ENCODE results near the gene SNRNP200.
A peak's percentile ranks its signal among the peaks of the same experiment; 100 is the strongest.
"Not testable (repeated sequence)": the region's sequence is repeated elsewhere in the genome, so short reads cannot be mapped to it uniquely, and the experiment has no call there.

SNRNP200 gene

DNA sequence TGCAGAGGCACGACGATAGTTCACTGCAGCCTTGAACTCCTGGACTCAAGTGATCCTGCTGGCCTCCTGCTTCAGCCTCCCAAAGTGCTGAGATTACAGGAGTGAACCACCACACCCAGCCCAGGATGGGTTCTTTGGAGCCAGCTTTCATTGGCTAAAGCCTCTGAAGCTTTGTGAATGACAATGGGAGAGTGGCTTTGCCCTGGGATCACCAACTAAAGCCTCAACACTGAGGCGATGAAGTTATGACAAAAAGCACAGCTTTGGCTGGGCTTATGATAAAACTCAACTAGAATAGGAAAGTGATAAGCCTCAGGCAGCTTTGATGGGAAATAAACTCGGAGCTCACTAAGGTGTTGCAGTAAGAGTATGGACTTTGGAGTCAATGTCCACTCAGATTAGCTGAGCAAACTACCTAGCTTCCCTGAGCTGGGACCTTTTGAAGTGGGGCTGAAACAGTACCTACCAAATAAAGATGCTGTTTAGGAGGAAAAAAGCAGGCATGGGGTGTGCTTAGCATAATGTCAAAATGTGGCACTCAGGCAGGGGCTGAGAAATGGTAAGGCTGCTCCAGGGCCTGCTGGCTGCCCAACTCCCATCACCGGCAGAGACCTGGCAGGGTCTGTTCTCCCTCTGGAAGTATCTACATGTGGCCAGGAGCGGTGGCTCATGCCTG lies 43.9 kb downstream of the SNRNP200 start:
- H3K27me3 ChIP-seq (ENCODE audit: control insufficient read depth, insufficient read depth, low read length) = no peaks in the 10 kb centered on the region
- H3K36me3 ChIP-seq (ENCODE audit: control insufficient read depth, insufficient read depth, low read length) = peaks cover 8% of the 10 kb centered on the region
- H3K4me3 ChIP-seq (ENCODE audit: low read depth, low read length) = no peak overlapping the region
- H3K4me1 ChIP-seq (ENCODE audit: control insufficient read depth, insufficient read depth, low read length) = peaks cover 23% of the 10 kb centered on the region
- peak overlapping the region; percentile 81 for H3K27ac ChIP-seq (ENCODE audit: low read depth, low read length)
- no peak overlapping the region for H3K9ac ChIP-seq (ENCODE audit: low read depth, low read length)
- H3K9me3 ChIP-seq (ENCODE audit: control insufficient read depth, insufficient read depth, low read length) = no peaks in the 10 kb centered on the region

DNA sequence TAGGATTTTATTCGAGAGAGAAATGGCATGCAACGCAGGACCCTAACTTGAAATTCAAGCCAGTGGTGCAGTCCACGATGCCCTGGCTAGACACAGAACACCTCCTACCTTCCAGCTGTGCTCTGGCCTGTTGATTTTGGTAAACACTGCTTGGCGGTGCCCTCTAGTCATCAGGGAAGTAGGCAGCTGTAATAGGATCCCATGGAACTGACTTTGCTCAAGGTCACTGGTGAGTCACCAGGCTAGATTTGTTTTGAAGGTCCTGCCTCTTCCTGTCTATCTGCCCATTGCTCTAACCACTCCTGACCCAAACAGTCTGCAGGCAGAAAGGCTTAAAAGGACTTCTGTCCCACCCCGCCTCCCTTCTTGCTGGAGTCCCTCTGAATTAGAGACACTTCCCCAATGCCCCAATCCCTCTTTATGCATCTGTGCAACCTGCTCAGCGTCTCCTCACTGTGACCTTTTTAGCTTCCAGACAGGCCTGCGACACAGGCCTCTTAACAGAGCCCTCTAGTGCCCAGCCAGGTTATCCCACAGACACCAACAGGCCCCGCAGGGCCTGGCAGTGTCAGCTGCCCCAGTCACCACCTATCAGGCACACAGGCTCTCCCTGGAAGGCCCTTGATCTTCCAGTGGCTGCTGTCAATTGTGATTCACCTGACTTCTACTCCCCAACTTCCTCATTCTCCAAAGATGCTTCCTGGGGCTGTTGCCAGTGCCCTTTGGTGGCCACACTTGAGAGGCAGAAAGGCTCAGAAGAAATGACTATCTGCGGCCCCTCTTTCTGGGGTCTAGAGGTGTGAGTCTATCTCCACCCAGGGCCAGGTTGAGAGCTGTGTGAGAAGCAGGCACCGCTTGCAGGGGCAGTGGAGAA lies 44.7 kb downstream of the SNRNP200 start:
- H3K27ac ChIP-seq (ENCODE audit: low read depth, low read length) = peak overlapping the region; percentile 81
- H3K9me3 ChIP-seq (ENCODE audit: control insufficient read depth, insufficient read depth, low read length) = no peaks in the 10 kb centered on the region
- H3K36me3 ChIP-seq (ENCODE audit: control insufficient read depth, insufficient read depth, low read length) = peaks cover 9% of the 10 kb centered on the region
- H3K27me3 ChIP-seq (ENCODE audit: control insufficient read depth, insufficient read depth, low read length) = no peaks in the 10 kb centered on the region
- no peak overlapping the region for H3K4me3 ChIP-seq (ENCODE audit: low read depth, low read length)
- peaks cover 23% of the 10 kb centered on the region for H3K4me1 ChIP-seq (ENCODE audit: control insufficient read depth, insufficient read depth, low read length)
- H3K9ac ChIP-seq (ENCODE audit: low read depth, low read length) = no peak overlapping the region

DNA sequence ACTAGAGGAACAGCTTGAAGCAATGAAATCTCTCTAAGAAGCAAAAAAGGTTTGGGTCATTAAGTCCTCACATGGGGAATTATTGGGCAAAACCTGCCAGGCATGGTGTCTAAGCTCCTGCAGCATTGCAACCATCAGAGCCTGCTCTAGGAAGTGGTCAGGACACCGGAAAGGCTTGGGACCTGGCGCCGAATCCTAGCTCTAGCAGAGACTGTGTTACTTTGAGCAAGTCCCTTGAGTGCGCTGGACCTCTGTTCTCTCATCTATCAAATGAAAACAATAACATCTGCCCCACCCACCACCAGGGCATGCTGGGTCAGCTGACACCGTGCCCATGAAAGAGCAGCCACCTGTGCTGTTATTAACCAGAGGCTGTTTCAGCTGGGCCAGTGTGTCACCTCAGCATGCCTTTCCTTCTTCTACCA lies 45.8 kb downstream of the SNRNP200 start:
- Histone ChIP-seq H3K4me1 (ENCODE audit: control insufficient read depth, insufficient read depth, low read length) (peaks cover 20% of the 10 kb centered on the region), H3K4me3 (ENCODE audit: low read depth, low read length) (no peak overlapping the region), H3K9me3 (ENCODE audit: control insufficient read depth, insufficient read depth, low read length) (no peaks in the 10 kb centered on the region), H3K36me3 (ENCODE audit: control insufficient read depth, insufficient read depth, low read length) (peaks cover 20% of the 10 kb centered on the region), H3K27ac (ENCODE audit: low read depth, low read length) (no peak overlapping the region), H3K9ac (ENCODE audit: low read depth, low read length) (no peak overlapping the region), H3K27me3 (ENCODE audit: control insufficient read depth, insufficient read depth, low read length) (no peaks in the 10 kb centered on the region)

DNA sequence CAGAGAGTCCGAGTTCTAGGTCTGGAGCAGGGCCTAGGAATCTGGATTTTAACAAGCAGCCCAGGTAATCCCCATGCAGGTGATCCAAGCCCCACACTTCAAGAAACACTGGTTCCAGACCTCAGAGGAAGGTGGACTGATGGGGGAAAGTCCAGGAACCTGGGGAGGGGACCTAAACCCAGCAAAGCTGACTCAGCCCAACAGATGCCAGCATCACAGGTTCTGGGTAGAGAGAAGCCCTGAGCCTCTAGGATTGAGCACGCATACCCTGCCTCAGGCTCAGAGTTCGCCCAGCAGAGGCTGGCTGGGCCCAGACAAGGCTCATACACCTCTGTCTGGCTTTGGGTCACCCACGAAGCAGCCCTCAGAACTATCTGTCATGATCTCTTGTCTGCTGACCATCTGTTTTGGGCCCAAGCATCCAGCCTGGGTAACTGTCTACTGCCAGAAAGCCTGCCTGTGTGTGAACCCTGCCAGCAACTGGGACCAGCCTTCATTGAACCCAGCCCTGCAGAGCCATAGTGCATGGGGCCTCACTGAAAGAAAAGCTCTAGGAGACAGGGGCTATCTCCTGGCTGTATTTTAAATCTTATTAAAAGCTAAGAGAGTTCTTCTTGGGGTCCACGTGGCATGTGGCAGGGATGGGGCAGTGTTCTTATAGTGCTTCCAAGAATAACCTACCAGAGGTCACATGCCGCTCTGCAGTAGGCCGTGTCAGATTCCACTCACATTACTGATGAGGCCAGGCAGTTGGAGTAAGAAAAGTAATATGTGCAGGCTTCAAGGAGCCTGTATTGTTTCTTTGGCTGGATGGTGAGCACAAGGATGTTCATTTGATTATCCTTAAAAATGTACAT lies 47.0 kb downstream of the SNRNP200 start:
- no peak overlapping the region for H3K9ac ChIP-seq (ENCODE audit: low read depth, low read length)
- no peaks in the 10 kb centered on the region for H3K9me3 ChIP-seq (ENCODE audit: control insufficient read depth, insufficient read depth, low read length)
- no peak overlapping the region for H3K27ac ChIP-seq (ENCODE audit: low read depth, low read length)
- H3K4me1 ChIP-seq (ENCODE audit: control insufficient read depth, insufficient read depth, low read length) = peaks cover 17% of the 10 kb centered on the region
- H3K36me3 ChIP-seq (ENCODE audit: control insufficient read depth, insufficient read depth, low read length) = peaks cover 24% of the 10 kb centered on the region
- no peak overlapping the region for H3K4me3 ChIP-seq (ENCODE audit: low read depth, low read length)
- H3K27me3 ChIP-seq (ENCODE audit: control insufficient read depth, insufficient read depth, low read length) = no peaks in the 10 kb centered on the region

DNA sequence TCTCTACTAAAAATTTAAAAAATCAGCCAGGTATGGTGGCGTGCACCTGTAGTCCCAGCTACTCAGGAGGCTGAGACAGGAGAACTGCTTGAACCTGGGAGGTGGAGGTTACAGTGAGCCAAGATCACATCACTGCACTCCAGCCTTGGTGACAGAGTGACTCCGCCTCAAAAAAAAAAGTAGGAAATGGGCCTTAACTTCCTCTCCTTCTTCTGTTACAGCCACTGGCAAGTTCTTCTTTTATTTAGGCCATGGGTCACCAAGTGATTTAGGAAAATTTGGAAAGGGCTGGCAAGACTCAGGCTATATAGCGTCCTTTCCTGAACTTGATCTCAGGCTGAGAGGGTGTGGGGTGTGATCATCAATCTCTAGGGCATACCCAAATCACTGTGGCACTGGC lies 47.6 kb downstream of the SNRNP200 start:
- not testable (repeated sequence) for H3K9ac ChIP-seq (ENCODE audit: low read depth, low read length); H3K4me3 ChIP-seq (ENCODE audit: low read depth, low read length); H3K27me3 ChIP-seq (ENCODE audit: control insufficient read depth, insufficient read depth, low read length); H3K9me3 ChIP-seq (ENCODE audit: control insufficient read depth, insufficient read depth, low read length); H3K27ac ChIP-seq (ENCODE audit: low read depth, low read length)
- H3K36me3 ChIP-seq (ENCODE audit: control insufficient read depth, insufficient read depth, low read length) = peaks cover 30% of the 10 kb centered on the region
- H3K4me1 ChIP-seq (ENCODE audit: control insufficient read depth, insufficient read depth, low read length) = peaks cover 17% of the 10 kb centered on the region

DNA sequence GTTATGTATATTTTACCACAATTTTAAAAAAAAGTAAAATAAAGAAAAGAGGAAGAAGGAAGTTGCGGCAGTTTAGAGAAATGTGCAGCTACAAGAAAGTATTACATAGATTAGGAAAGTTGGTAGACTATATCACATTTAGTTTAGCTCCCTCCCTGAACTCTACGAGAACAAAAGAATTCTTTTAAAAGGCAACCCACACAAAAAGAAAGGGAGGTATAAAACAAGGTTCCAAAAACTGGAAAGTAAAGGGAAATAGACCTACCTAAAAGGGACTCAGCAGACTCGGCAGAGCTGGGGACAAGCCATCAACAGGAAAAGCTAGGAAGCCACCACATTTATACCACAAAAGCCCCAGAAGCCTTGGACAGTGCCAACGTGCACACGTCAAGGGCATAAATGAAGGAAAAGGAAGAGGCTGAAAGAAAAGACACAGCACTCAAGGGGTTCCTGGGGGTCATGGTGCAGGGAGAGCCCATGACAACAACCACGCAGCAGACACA lies 48.7 kb downstream of the SNRNP200 start:
- peaks cover 40% of the 10 kb centered on the region for H3K36me3 ChIP-seq (ENCODE audit: control insufficient read depth, insufficient read depth, low read length)
- H3K9me3 ChIP-seq (ENCODE audit: control insufficient read depth, insufficient read depth, low read length) = no peaks in the 10 kb centered on the region
- peaks cover 17% of the 10 kb centered on the region for H3K4me1 ChIP-seq (ENCODE audit: control insufficient read depth, insufficient read depth, low read length)
- no peak overlapping the region for H3K9ac ChIP-seq (ENCODE audit: low read depth, low read length)
- no peak overlapping the region for H3K4me3 ChIP-seq (ENCODE audit: low read depth, low read length)
- H3K27ac ChIP-seq (ENCODE audit: low read depth, low read length) = no peak overlapping the region
- no peaks in the 10 kb centered on the region for H3K27me3 ChIP-seq (ENCODE audit: control insufficient read depth, insufficient read depth, low read length)

DNA sequence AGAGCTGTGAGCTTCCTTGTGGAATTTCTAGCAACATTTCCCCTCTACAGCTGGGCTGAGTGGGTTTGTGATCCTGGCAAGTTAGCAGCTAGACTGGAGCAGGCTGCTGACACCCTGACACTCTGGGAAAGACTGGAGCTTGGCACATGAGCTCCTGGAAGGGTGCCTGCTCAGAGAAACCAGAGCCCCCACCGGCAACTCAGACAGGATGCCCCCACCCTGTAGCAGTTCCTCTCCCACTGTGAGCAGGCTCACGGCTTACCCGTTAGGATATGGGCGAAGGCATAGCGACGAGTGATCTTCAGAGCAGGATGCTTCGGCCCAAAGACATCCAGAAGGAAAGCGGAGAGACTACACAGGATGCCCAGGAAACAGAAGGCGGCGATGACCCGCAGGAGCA lies 50.8 kb downstream of the SNRNP200 start:
- no peaks in the 10 kb centered on the region for H3K4me1 ChIP-seq (ENCODE audit: control insufficient read depth, insufficient read depth, low read length)
- H3K4me3 ChIP-seq (ENCODE audit: low read depth, low read length) = no peak overlapping the region
- peaks cover 42% of the 10 kb centered on the region for H3K36me3 ChIP-seq (ENCODE audit: control insufficient read depth, insufficient read depth, low read length)
- H3K27ac ChIP-seq (ENCODE audit: low read depth, low read length) = no peak overlapping the region
- no peaks in the 10 kb centered on the region for H3K27me3 ChIP-seq (ENCODE audit: control insufficient read depth, insufficient read depth, low read length)
- no peaks in the 10 kb centered on the region for H3K9me3 ChIP-seq (ENCODE audit: control insufficient read depth, insufficient read depth, low read length)
- no peak overlapping the region for H3K9ac ChIP-seq (ENCODE audit: low read depth, low read length)

DNA sequence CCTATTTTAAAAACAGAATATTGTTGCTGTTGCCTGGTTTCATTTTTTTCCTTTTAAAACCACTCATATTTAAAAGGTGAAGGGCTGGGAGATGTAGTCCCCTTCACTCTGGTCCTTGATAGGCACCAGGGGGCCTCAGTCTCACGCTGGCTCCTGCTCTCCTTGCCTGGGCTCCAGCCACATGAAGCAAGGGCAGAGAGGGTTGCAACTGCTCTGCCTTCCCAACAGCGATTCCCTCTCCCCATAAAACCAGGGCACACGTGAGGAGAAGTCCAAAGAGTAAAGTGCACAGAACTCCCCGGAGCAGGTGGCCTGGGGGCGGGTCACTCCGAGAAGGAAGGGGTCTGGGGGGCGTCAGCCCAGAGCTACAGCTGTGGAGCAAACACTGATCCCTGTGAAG lies 52.3 kb downstream of the SNRNP200 start:
- H3K9ac ChIP-seq (ENCODE audit: low read depth, low read length) = no peak overlapping the region
- H3K9me3 ChIP-seq (ENCODE audit: control insufficient read depth, insufficient read depth, low read length) = no peaks in the 10 kb centered on the region
- H3K4me1 ChIP-seq (ENCODE audit: control insufficient read depth, insufficient read depth, low read length) = no peaks in the 10 kb centered on the region
- H3K36me3 ChIP-seq (ENCODE audit: control insufficient read depth, insufficient read depth, low read length) = peaks cover 42% of the 10 kb centered on the region
- no peak overlapping the region for H3K27ac ChIP-seq (ENCODE audit: low read depth, low read length)
- no peak overlapping the region for H3K4me3 ChIP-seq (ENCODE audit: low read depth, low read length)
- H3K27me3 ChIP-seq (ENCODE audit: control insufficient read depth, insufficient read depth, low read length) = no peaks in the 10 kb centered on the region

DNA sequence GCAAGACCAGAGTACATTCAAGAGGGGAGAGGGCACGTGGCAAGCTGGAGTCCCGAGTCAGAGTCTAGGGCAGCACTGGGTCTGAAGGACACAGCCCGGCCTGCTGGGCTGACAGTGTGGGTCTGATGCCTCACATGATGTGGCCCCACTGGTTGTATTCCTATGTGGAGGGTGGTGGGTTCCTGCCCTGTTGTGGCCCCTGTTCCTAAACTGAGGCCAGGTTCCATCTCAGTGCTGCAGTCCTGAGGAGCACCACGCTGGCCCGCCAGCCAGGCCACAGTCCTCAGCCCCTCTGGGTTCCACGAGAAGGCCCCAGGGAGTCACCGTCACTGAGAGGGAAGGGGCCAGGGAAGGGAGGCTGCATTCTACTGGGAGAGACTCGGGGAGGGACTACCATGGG lies 52.8 kb downstream of the SNRNP200 start:
- H3K27me3 ChIP-seq (ENCODE audit: control insufficient read depth, insufficient read depth, low read length) = no peaks in the 10 kb centered on the region
- H3K9ac ChIP-seq (ENCODE audit: low read depth, low read length) = no peak overlapping the region
- no peak overlapping the region for H3K27ac ChIP-seq (ENCODE audit: low read depth, low read length)
- H3K4me3 ChIP-seq (ENCODE audit: low read depth, low read length) = no peak overlapping the region
- H3K9me3 ChIP-seq (ENCODE audit: control insufficient read depth, insufficient read depth, low read length) = no peaks in the 10 kb centered on the region
- H3K36me3 ChIP-seq (ENCODE audit: control insufficient read depth, insufficient read depth, low read length) = peaks cover 42% of the 10 kb centered on the region
- H3K4me1 ChIP-seq (ENCODE audit: control insufficient read depth, insufficient read depth, low read length) = no peaks in the 10 kb centered on the region

DNA sequence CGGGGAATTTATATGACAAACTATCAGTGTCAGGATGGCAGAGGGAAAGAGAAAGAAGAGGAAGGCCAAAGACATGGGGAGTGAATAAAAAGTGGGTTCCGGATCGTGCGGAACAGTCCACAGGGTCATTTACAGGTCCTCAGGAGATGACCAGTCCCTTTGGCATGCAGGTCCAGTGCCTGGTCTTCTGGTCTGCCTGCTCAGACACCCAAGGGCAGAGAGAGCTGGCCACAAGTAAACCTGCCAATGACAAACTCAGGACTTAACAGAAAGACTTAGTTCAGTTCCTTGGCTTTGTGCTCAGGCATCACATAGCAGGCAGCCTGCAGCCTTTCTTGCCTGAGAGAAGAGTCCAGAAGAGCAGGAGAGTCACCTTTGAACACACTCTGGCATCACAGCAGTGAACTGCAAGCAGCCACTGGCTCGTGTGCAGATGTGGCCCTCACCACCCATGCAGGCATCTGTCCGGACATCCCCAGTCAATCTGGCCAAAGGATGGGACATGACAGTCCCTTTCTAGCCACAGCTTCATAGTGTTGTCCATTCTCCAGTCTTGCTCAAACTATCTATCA lies 53.5 kb downstream of the SNRNP200 start:
- H3K4me3 ChIP-seq (ENCODE audit: low read depth, low read length) = no peak overlapping the region
- H3K9me3 ChIP-seq (ENCODE audit: control insufficient read depth, insufficient read depth, low read length) = no peaks in the 10 kb centered on the region
- H3K9ac ChIP-seq (ENCODE audit: low read depth, low read length) = no peak overlapping the region
- no peaks in the 10 kb centered on the region for H3K27me3 ChIP-seq (ENCODE audit: control insufficient read depth, insufficient read depth, low read length)
- peaks cover 42% of the 10 kb centered on the region for H3K36me3 ChIP-seq (ENCODE audit: control insufficient read depth, insufficient read depth, low read length)
- no peaks in the 10 kb centered on the region for H3K4me1 ChIP-seq (ENCODE audit: control insufficient read depth, insufficient read depth, low read length)
- no peak overlapping the region for H3K27ac ChIP-seq (ENCODE audit: low read depth, low read length)
